Stimulated activated naive CD8-positive, alpha-beta T cell treated with anti-CD3 and anti-CD28 coated beads, Interleukin-15, Interleukin-2, amounts not matched to agents 100 ng/mL and 50 ng/mL, for 24 hours (primary cell): Measurements from ENCODE around the gene SPATA33.

Experiments
- H3K27ac Mint-ChIP-seq: one replicate; pipeline ENCODE4 v1.8.0; 2021; ENCODE audit warnings: mild to moderate bottlenecking, mixed read lengths
- H3K27me3 Mint-ChIP-seq: one replicate; pipeline ENCODE4 v1.8.0; 2021; ENCODE audit warnings: mixed read lengths
- H3K36me3 Mint-ChIP-seq: one replicate; pipeline ENCODE4 v1.8.0; 2021; ENCODE audit warnings: low read depth, mixed read lengths
- H3K4me1 Mint-ChIP-seq: one replicate; pipeline ENCODE4 v1.8.0; 2021; ENCODE audit warnings: low read depth, mixed read lengths
- H3K4me3 Mint-ChIP-seq: one replicate; pipeline ENCODE4 v1.8.0; 2021; ENCODE audit warnings: mild to moderate bottlenecking, mixed read lengths
- H3K9me3 Mint-ChIP-seq: one replicate; pipeline ENCODE4 v1.8.0; 2021; ENCODE audit warnings: mixed read lengths

The SPATA33 gene

GRCh38 chr16:89657442-89658220 is at the start of gene SPATA33, which contains the start of gene CHMP1A:
SPATA33 (plus strand) TSS chr16:89657836; CDS start chr16:89657912, 76 bp downstream.
CHMP1A (minus strand) TSS chr16:89657708; CDS start chr16:89657588, 120 bp downstream.
- Mint-ChIP-seq H3K27ac (peak within 1 kb of the TSS; percentile 87), H3K4me1 (peaks cover 41% of the 10 kb centered on the region), H3K4me3 (peak within 1 kb of the TSS; percentile 90), H3K36me3 (peaks cover 31% of the 10 kb centered on the region), H3K9me3 (no peaks in the 10 kb centered on the region), H3K27me3 (no peaks in the 10 kb centered on the region)

GRCh38 chr16:89607937-89608740 is 49.5 kb upstream of the SPATA33 start:
- H3K36me3 Mint-ChIP-seq = no peaks in the 10 kb centered on the region
- no peak overlapping the region for H3K4me3 Mint-ChIP-seq
- H3K4me1 Mint-ChIP-seq = peaks cover under 1% of the 10 kb centered on the region
- no peaks in the 10 kb centered on the region for H3K27me3 Mint-ChIP-seq
- no peaks in the 10 kb centered on the region for H3K9me3 Mint-ChIP-seq
- no peak overlapping the region for H3K27ac Mint-ChIP-seq

GRCh38 chr16:89610108-89610453 is 47.6 kb upstream of the SPATA33 start:
- Mint-ChIP-seq H3K9me3 (no peaks in the 10 kb centered on the region), H3K4me3 (no peak overlapping the region), H3K27ac (no peak overlapping the region), H3K4me1 (no peaks in the 10 kb centered on the region), H3K27me3 (no peaks in the 10 kb centered on the region), H3K36me3 (no peaks in the 10 kb centered on the region)

GRCh38 chr16:89612415-89613166 is 45.0 kb upstream of the SPATA33 start:
- Mint-ChIP-seq H3K27me3 (no peaks in the 10 kb centered on the region), H3K9me3 (no peaks in the 10 kb centered on the region), H3K4me3 (no peak overlapping the region), H3K27ac (no peak overlapping the region), H3K4me1 (peaks cover 13% of the 10 kb centered on the region), H3K36me3 (no peaks in the 10 kb centered on the region)

GRCh38 chr16:89613231-89613953 is 44.2 kb upstream of the SPATA33 start, which contains the start of gene DPEP1:
DPEP1 (plus strand) TSS chr16:89613642; CDS start chr16:89630411, 16,769 bp downstream.
- H3K27ac Mint-ChIP-seq = no peak within 1 kb of the TSS
- no peaks in the 10 kb centered on the region for H3K36me3 Mint-ChIP-seq
- H3K4me1 Mint-ChIP-seq = peaks cover 13% of the 10 kb centered on the region
- no peak within 1 kb of the TSS for H3K4me3 Mint-ChIP-seq
- no peaks in the 10 kb centered on the region for H3K9me3 Mint-ChIP-seq
- no peaks in the 10 kb centered on the region for H3K27me3 Mint-ChIP-seq

GRCh38 chr16:89613954-89614459 is 43.6 kb upstream of the SPATA33 start:
- Mint-ChIP-seq H3K9me3 (no peaks in the 10 kb centered on the region), H3K4me3 (no peak overlapping the region), H3K4me1 (peaks cover 13% of the 10 kb centered on the region), H3K27ac (no peak overlapping the region), H3K27me3 (no peaks in the 10 kb centered on the region), H3K36me3 (no peaks in the 10 kb centered on the region)

GRCh38 chr16:89615176-89615575 is 42.5 kb upstream of the SPATA33 start:
- Mint-ChIP-seq H3K27ac (no peak overlapping the region), H3K36me3 (no peaks in the 10 kb centered on the region), H3K4me1 (peaks cover 13% of the 10 kb centered on the region), H3K27me3 (no peaks in the 10 kb centered on the region), H3K4me3 (no peak overlapping the region), H3K9me3 (no peaks in the 10 kb centered on the region)

GRCh38 chr16:89615596-89616090 is 42.0 kb upstream of the SPATA33 start:
- Mint-ChIP-seq H3K4me3 (no peak overlapping the region), H3K9me3 (no peaks in the 10 kb centered on the region), H3K27ac (no peak overlapping the region), H3K27me3 (no peaks in the 10 kb centered on the region), H3K4me1 (peaks cover 13% of the 10 kb centered on the region), H3K36me3 (no peaks in the 10 kb centered on the region)

GRCh38 chr16:89616623-89617022 is 41.0 kb upstream of the SPATA33 start:
- Mint-ChIP-seq H3K36me3 (no peaks in the 10 kb centered on the region), H3K9me3 (no peaks in the 10 kb centered on the region), H3K4me3 (peak overlapping the region; percentile 43), H3K27me3 (no peaks in the 10 kb centered on the region), H3K27ac (peak overlapping the region; percentile 65), H3K4me1 (peaks cover 13% of the 10 kb centered on the region)

GRCh38 chr16:89617036-89617435 is 40.6 kb upstream of the SPATA33 start:
- Mint-ChIP-seq H3K27ac (peak overlapping the region; percentile 65), H3K9me3 (no peaks in the 10 kb centered on the region), H3K4me3 (peak overlapping the region; percentile 43), H3K4me1 (peaks cover 13% of the 10 kb centered on the region), H3K27me3 (peaks cover under 1% of the 10 kb centered on the region), H3K36me3 (no peaks in the 10 kb centered on the region)

GRCh38 chr16:89618109-89618998 is 39.3 kb upstream of the SPATA33 start:
- Mint-ChIP-seq H3K27me3 (peaks cover 8% of the 10 kb centered on the region), H3K36me3 (no peaks in the 10 kb centered on the region), H3K27ac (no peak overlapping the region), H3K9me3 (no peaks in the 10 kb centered on the region), H3K4me3 (no peak overlapping the region), H3K4me1 (peaks cover 13% of the 10 kb centered on the region)

- H3K27me3 Mint-ChIP-seq = peaks cover 20% of the 10 kb centered on the region
- H3K27ac Mint-ChIP-seq = no peak overlapping the region
- no peaks in the 10 kb centered on the region for H3K36me3 Mint-ChIP-seq
- no peak overlapping the region for H3K4me3 Mint-ChIP-seq
- peaks cover 13% of the 10 kb centered on the region for H3K4me1 Mint-ChIP-seq
- no peaks in the 10 kb centered on the region for H3K9me3 Mint-ChIP-seq
Measured at GRCh38 chr16:89619840-89620239, 37.8 kb upstream of the SPATA33 start.

- H3K27ac Mint-ChIP-seq = no peak overlapping the region
- peaks cover 26% of the 10 kb centered on the region for H3K27me3 Mint-ChIP-seq
- no peak overlapping the region for H3K4me3 Mint-ChIP-seq
- no peaks in the 10 kb centered on the region for H3K9me3 Mint-ChIP-seq
- H3K36me3 Mint-ChIP-seq = no peaks in the 10 kb centered on the region
- peaks cover 13% of the 10 kb centered on the region for H3K4me1 Mint-ChIP-seq
Measured at GRCh38 chr16:89620406-89620841, 37.2 kb upstream of the SPATA33 start.
